Fibroblast of lung (primary cell): ENCODE data around the gene CHST8. TPM values are rescaled to one million over a fixed set of nuclear protein-coding genes. Genes with fewer than 3 reads are reported as not detected.

Source experiments
- DNase-seq, 2 donors: peaks; one replicate each; pipeline versions ENCODE4 v3.0.0 to v3.0.0-alpha.2; 2010; ENCODE audit warnings: low read depth in 2 of 2
- H2AFZ ChIP-seq: 2 replicates; pipeline ENCODE4 v1.5.1; 2012; ENCODE audit warnings: low read length, control low read depth, inconsistent platforms
- H3K27ac ChIP-seq: 2 replicates; pipeline ENCODE4 v1.5.1; 2011; ENCODE audit warnings: low read length, control low read depth; ENCODE audit not compliant: insufficient read depth
- H3K27me3 ChIP-seq: 2 replicates; pipeline ENCODE4 v1.5.1; 2011; ENCODE audit warnings: mild to moderate bottlenecking, low read length; ENCODE audit not compliant: control insufficient read depth, insufficient read depth
- H3K36me3 ChIP-seq: 2 replicates; pipeline ENCODE4 v1.5.1; 2011; ENCODE audit warnings: low read length; ENCODE audit not compliant: control insufficient read depth, insufficient read depth
- H3K4me1 ChIP-seq: 2 replicates; pipeline ENCODE4 v1.5.1; 2011; ENCODE audit warnings: low read length; ENCODE audit not compliant: control insufficient read depth, insufficient read depth; ENCODE audit errors: extremely low read depth
- H3K4me2 ChIP-seq: 2 replicates; pipeline ENCODE4 v1.5.1; 2011; ENCODE audit warnings: low read length, control low read depth; ENCODE audit not compliant: insufficient read depth; ENCODE audit errors: extremely low read depth
- H3K4me3 ChIP-seq, 4 experiments: fragments of 200-600 bp in 1 of 4; sonication (generic) in 1 of 4; replicated peaks in 1 of 4; 2 replicates each; pipeline ENCODE4 v1.5.1; 2011 to 2016; ENCODE audit warnings: low read length in 4 of 4, low read depth in 3 of 4, mild to moderate bottlenecking in 3 of 4, control low read depth in 2 of 4, inconsistent platforms in 1 of 4, mixed read lengths in 1 of 4; ENCODE audit not compliant: insufficient read depth in 1 of 4; ENCODE audit errors: control extremely low read depth in 1 of 4
- H3K79me2 ChIP-seq: 2 replicates; pipeline ENCODE4 v1.5.1; 2012; ENCODE audit warnings: mild to moderate bottlenecking, low read length, inconsistent platforms; ENCODE audit not compliant: control insufficient read depth, insufficient read depth
- H3K9ac ChIP-seq: 2 replicates; pipeline ENCODE4 v1.5.1; 2011; ENCODE audit warnings: mild to moderate bottlenecking, low read length, control low read depth; ENCODE audit not compliant: insufficient read depth
- H3K9me3 ChIP-seq: 2 replicates; pipeline ENCODE4 v1.5.1; 2012; ENCODE audit warnings: low read depth, low read length; ENCODE audit not compliant: control insufficient read depth, insufficient read depth
- H4K20me1 ChIP-seq: 2 replicates; pipeline ENCODE4 v1.5.1; 2011; ENCODE audit warnings: low read length; ENCODE audit not compliant: control insufficient read depth, insufficient read depth; ENCODE audit errors: extremely low read depth
- CTCF ChIP-seq, 2 donors: IDR thresholded peaks in 1 of 2; conservative IDR thresholded peaks in 1 of 2; 1 replicate in 1 of 2; 2 replicates in 1 of 2; pipeline ENCODE4 v1.5.1; 2011 to 2012; ENCODE audit warnings: low read length in 2 of 2, control low read depth in 1 of 2, inconsistent platforms in 1 of 2, low read depth in 1 of 2, mild to moderate bottlenecking in 1 of 2
- EZH2 ChIP-seq: IDR thresholded peaks from 2 replicates; pipeline ENCODE4 v1.5.1; 2012; ENCODE audit warnings: low read length, control low read depth, mild to moderate bottlenecking; ENCODE audit errors: missing control alignments
- polyA plus RNA-seq, 2 donors: library from polyadenylated mRNA; depleted of rRNA in 1 of 2; stranded (reverse) in 1 of 2; unstranded in 1 of 2; fragments of >200 nt; gene quantifications; 2 replicates each; pipeline ENCODE4 v1.2.1, GENCODE V29; 2011 to 2012; ENCODE audit warnings: missing spikeins in 1 of 2
- total RNA-seq: library from RNA; depleted of rRNA; stranded (reverse); fragments of >200 nt; gene quantifications from 2 replicates; pipeline ENCODE4 v1.2.1, GENCODE V29; 2014

The CHST8 gene
- total and polyA plus RNA-seq, 2 donors (not counting 1 experiment from before 2014, with no cell fraction given): not detected

- Histone ChIP-seq H3K79me2 (no peaks in the 10 kb centered on the region), H3K4me2 (no peak overlapping the region), H3K9me3 (no peaks in the 10 kb centered on the region), H3K9ac (no peak overlapping the region), H4K20me1 (no peaks in the 10 kb centered on the region), H2AFZ (no peak overlapping the region), H3K4me1 (no peaks in the 10 kb centered on the region), H3K27ac (no peak overlapping the region), H3K4me3 (no peak overlapping the region), H3K27me3 (no peaks in the 10 kb centered on the region), H3K36me3 (no peaks in the 10 kb centered on the region)
- TF ChIP-seq CTCF (conservative IDR thresholded peaks at IDR 0.05 in 1 of 2, IDR thresholded peaks at IDR 0.05 in 1 of 2; ENCODE audit: low read depth in 1 of 2, low read length in 2 of 2) (peak; percentile 76 to 81), EZH2 (no peak)
- peak; percentile 36 to 57 for DNase-seq
Measured at GRCh38 chr19:33771384-33772101, 149.8 kb downstream of the CHST8 start.

- no peaks in the 10 kb centered on the region for H3K36me3 ChIP-seq
- H3K9me3 ChIP-seq: no peaks in the 10 kb centered on the region
- no peak overlapping the region for H2AFZ ChIP-seq
- no peaks in the 10 kb centered on the region for H3K79me2 ChIP-seq
- no peaks in the 10 kb centered on the region for H3K27me3 ChIP-seq
- no peaks in the 10 kb centered on the region for H3K4me1 ChIP-seq
- no peak overlapping the region for H3K4me2 ChIP-seq
- no peak overlapping the region for H3K27ac ChIP-seq
- no peak overlapping the region for H3K9ac ChIP-seq
- H4K20me1 ChIP-seq: no peaks in the 10 kb centered on the region
- no peak overlapping the region for H3K4me3 ChIP-seq
- DNase-seq: no peak
- TF ChIP-seq EZH2: no peak
- no peak for TF ChIP-seq CTCF (conservative IDR thresholded peaks at IDR 0.05 in 1 of 2, IDR thresholded peaks at IDR 0.05 in 1 of 2; ENCODE audit: low read depth in 1 of 2, low read length in 2 of 2)
Measured at GRCh38 chr19:33772102-33772857, 150.5 kb downstream of the CHST8 start.

GRCh38 chr19:33772858-33773180, 151.1 kb downstream of the CHST8 start:
- no peaks in the 10 kb centered on the region for H3K9me3 ChIP-seq
- no peak overlapping the region for H3K27ac ChIP-seq
- no peaks in the 10 kb centered on the region for H3K36me3 ChIP-seq

More at GRCh38 chr19:33772858-33773180, 151.1 kb downstream of the CHST8 start:
- Histone ChIP-seq H3K4me3 (no peak overlapping the region), H3K79me2 (no peaks in the 10 kb centered on the region), H2AFZ (no peak overlapping the region), H3K4me2 (no peak overlapping the region), H3K4me1 (no peaks in the 10 kb centered on the region), H4K20me1 (no peaks in the 10 kb centered on the region), H3K9ac (no peak overlapping the region), H3K27me3 (no peaks in the 10 kb centered on the region)
- DNase-seq: no peak
- no peak for TF ChIP-seq CTCF (conservative IDR thresholded peaks at IDR 0.05 in 1 of 2, IDR thresholded peaks at IDR 0.05 in 1 of 2; ENCODE audit: low read depth in 1 of 2, low read length in 2 of 2)
- no peak for TF ChIP-seq EZH2
